ENCODE data around the gene LCN15. TPM values are rescaled to one million over a fixed set of nuclear protein-coding genes. Genes with fewer than 3 reads are reported as not detected.

LCN15 gene
- total RNA-seq, 1 experiment from 2014 or later, result 0.05 TPM

DNA sequence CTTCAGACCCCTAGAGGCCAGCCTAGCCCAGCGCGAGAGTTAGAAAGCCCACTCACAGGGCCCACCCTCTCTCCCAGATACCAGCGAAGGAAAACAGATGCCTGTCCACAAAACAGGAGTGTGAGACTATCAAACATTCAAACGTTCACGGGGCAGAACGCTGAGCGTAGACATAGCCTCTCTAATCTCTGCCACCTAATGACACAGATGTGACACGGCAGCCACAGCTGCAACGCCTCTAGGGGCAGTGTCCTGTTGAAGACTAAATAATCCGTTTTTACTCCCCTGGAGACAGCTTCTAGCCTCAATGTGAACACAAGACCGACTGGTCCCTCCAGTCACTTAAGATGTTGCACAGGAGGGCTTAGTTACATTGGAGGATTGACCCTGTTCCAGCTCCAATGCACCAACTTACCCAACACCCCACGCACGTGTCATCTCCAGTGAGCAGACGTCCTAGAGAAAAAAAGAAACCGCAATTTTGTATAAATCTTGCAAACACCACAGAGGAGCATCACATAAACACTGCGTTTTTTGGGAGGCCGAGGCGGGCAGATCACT is 37.6 kb downstream of the LCN15 start:
- intact Hi-C loops (cut with micrococcal nuclease; ENCODE audit: unreplicated experiment) (no loop called here), in situ Hi-C loops (cut with HindIII; ENCODE audit: low pct_unique_long_range_greater_than_20kb, low sequenced_read_pairs) (no loop called here)
- peaks cover 14% of the 10 kb centered on the region for H3K36me3 ChIP-seq (ENCODE audit: control insufficient read depth, insufficient read depth, low read length)
- DNase-seq (ENCODE audit: low read depth, low spot score) (peak; percentile 32), ATAC-seq (no peak)
- H3K27ac ChIP-seq (ENCODE audit: low read length), result peak overlapping the region; percentile 93
- BruUV-seq (replicated peaks), result TSS peak; percentile 91
- H3K4me3 ChIP-seq (ENCODE audit: low read depth in 2 of 2, low read length in 2 of 2), result peak overlapping the region; percentile 92 to 96
- no peaks in the 10 kb centered on the region for H3K9me3 ChIP-seq (ENCODE audit: control insufficient read depth, insufficient read depth, low read depth, low read length)
- no peaks in the 10 kb centered on the region for H3K27me3 ChIP-seq (ENCODE audit: control insufficient read depth, insufficient read depth, low read length)
- ChIA-PET CTCF (interaction anchor here (0.6 kb wide), 1 partner anchor 20 kb away, joined by 4 read pairs; no protein-coding TSS in a partner anchor), POLR2A (no interaction called here)
- TF ChIP-seq, protein P1, sequence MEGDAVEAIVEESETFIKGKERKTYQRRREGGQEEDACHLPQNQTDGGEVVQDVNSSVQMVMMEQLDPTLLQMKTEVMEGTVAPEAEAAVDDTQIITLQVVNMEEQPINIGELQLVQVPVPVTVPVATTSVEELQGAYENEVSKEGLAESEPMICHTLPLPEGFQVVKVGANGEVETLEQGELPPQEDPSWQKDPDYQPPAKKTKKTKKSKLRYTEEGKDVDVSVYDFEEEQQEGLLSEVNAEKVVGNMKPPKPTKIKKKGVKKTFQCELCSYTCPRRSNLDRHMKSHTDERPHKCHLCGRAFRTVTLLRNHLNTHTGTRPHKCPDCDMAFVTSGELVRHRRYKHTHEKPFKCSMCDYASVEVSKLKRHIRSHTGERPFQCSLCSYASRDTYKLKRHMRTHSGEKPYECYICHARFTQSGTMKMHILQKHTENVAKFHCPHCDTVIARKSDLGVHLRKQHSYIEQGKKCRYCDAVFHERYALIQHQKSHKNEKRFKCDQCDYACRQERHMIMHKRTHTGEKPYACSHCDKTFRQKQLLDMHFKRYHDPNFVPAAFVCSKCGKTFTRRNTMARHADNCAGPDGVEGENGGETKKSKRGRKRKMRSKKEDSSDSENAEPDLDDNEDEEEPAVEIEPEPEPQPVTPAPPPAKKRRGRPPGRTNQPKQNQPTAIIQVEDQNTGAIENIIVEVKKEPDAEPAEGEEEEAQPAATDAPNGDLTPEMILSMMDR (IDR thresholded peaks at IDR 0.05), result peak; percentile 60
- TF ChIP-seq, protein P2, sequence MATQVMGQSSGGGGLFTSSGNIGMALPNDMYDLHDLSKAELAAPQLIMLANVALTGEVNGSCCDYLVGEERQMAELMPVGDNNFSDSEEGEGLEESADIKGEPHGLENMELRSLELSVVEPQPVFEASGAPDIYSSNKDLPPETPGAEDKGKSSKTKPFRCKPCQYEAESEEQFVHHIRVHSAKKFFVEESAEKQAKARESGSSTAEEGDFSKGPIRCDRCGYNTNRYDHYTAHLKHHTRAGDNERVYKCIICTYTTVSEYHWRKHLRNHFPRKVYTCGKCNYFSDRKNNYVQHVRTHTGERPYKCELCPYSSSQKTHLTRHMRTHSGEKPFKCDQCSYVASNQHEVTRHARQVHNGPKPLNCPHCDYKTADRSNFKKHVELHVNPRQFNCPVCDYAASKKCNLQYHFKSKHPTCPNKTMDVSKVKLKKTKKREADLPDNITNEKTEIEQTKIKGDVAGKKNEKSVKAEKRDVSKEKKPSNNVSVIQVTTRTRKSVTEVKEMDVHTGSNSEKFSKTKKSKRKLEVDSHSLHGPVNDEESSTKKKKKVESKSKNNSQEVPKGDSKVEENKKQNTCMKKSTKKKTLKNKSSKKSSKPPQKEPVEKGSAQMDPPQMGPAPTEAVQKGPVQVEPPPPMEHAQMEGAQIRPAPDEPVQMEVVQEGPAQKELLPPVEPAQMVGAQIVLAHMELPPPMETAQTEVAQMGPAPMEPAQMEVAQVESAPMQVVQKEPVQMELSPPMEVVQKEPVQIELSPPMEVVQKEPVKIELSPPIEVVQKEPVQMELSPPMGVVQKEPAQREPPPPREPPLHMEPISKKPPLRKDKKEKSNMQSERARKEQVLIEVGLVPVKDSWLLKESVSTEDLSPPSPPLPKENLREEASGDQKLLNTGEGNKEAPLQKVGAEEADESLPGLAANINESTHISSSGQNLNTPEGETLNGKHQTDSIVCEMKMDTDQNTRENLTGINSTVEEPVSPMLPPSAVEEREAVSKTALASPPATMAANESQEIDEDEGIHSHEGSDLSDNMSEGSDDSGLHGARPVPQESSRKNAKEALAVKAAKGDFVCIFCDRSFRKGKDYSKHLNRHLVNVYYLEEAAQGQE (IDR thresholded peaks at IDR 0.05; ENCODE audit: insufficient read depth in 1 of 2, low read depth in 2 of 2, low read length in 1 of 2), result no peak
- TF ChIP-seq TCF7L2 (IDR thresholded peaks at IDR 0.05; ENCODE audit: low read depth, low read length), result no peak
- TF ChIP-seq POLR2AphosphoS5 (IDR thresholded peaks at IDR 0.05; ENCODE audit: low read depth, low read length), result no peak
- H3K4me1 ChIP-seq (ENCODE audit: control insufficient read depth, insufficient read depth, low read length), result peaks cover 37% of the 10 kb centered on the region

DNA sequence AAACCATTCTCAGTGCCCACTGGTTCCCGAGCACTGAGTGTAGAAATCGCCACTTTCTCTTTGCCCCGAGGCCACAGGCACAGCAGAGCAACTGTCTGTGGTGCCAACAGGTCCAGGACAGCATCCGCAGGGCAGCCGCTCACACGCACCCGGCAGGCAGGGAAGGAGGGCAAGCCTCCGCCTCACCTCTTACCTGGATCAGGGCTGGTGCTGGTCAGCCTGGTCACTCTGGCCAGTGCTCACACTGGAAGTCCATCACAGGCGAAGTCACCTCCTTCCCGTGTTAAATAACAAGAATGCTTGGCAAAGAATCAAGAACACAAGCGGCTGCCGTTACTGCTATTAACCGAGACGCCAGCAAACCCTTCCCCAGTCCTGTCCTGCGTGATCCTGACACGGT is 38.2 kb downstream of the LCN15 start:
- in situ Hi-C loops (cut with HindIII; ENCODE audit: low pct_unique_long_range_greater_than_20kb, low sequenced_read_pairs) (no loop called here), intact Hi-C loops (cut with micrococcal nuclease; ENCODE audit: unreplicated experiment) (no loop called here)
- Histone ChIP-seq H3K36me3 (ENCODE audit: control insufficient read depth, insufficient read depth, low read length) (peaks cover 14% of the 10 kb centered on the region), H3K27me3 (ENCODE audit: control insufficient read depth, insufficient read depth, low read length) (no peaks in the 10 kb centered on the region), H3K4me3 (ENCODE audit: low read depth in 2 of 2, low read length in 2 of 2) (peak overlapping the region; percentile 92 to 96), H3K4me1 (ENCODE audit: control insufficient read depth, insufficient read depth, low read length) (peaks cover 37% of the 10 kb centered on the region), H3K27ac (ENCODE audit: low read length) (peak overlapping the region; percentile 93), H3K9me3 (ENCODE audit: control insufficient read depth, insufficient read depth, low read depth, low read length) (no peaks in the 10 kb centered on the region)
- no TSS peak for BruUV-seq (replicated peaks)
- no peak for DNase-seq (ENCODE audit: low read depth, low spot score)
- CTCF ChIA-PET, result no interaction called here
- TF ChIP-seq, protein P2 (IDR thresholded peaks at IDR 0.05; ENCODE audit: insufficient read depth in 1 of 2, low read depth in 2 of 2, low read length in 1 of 2), result no peak
- TF ChIP-seq TCF7L2 (IDR thresholded peaks at IDR 0.05; ENCODE audit: low read depth, low read length) (no peak), POLR2AphosphoS5 (IDR thresholded peaks at IDR 0.05; ENCODE audit: low read depth, low read length) (no peak), SIN3A (IDR thresholded peaks at IDR 0.05; ENCODE audit: borderline replicate concordance, insufficient read depth, low read depth, low read length) (no peak)
- TF ChIP-seq, protein P1 (IDR thresholded peaks at IDR 0.05), result no peak
- POLR2A ChIA-PET, result no interaction called here
- ATAC-seq, result no peak

Measured in Panc1 (cell line).